Neural cell (in vitro differentiated cells): ENCODE data around the gene STARD7. TPM values are rescaled to one million over a fixed set of nuclear protein-coding genes. Genes with fewer than 3 reads are reported as not detected.

Experiments used
- H2AFZ ChIP-seq: fragments of 200-600, 300-800 bp; sonication (generic), shearing (Covaris generic); 2 replicates; pipeline ENCODE4 v1.6.0; 2014; ENCODE audit warnings: low read depth, mild to moderate bottlenecking, antibody characterized with exemption, low read length, moderate library complexity
- H3F3A ChIP-seq: fragments of 200-600 bp; shearing (Covaris generic); 2 replicates; pipeline ENCODE4 v1.6.1; 2016; ENCODE audit warnings: mild to moderate bottlenecking, moderate library complexity, mixed read lengths, antibody characterized with exemption, low read length; ENCODE audit not compliant: insufficient read depth, poor library complexity, severe bottlenecking
- H3K27ac ChIP-seq: fragments of 200-600, 300-800 bp; sonication (generic), shearing (Covaris generic); 2 replicates; pipeline ENCODE4 v1.5.1; 2014; ENCODE audit warnings: mild to moderate bottlenecking, low read length, moderate library complexity
- H3K27me3 ChIP-seq: fragments of 300-800, 200-600 bp; sonication (generic), shearing (Covaris generic); 2 replicates; pipeline ENCODE4 v1.6.0; 2014; ENCODE audit warnings: mild to moderate bottlenecking, low read depth, low read length, moderate library complexity; ENCODE audit not compliant: insufficient read depth
- H3K36me3 ChIP-seq: fragments of 300-800, 200-600 bp; sonication (generic), shearing (Covaris generic); 2 replicates; pipeline ENCODE4 v1.5.1; 2014; ENCODE audit warnings: mild to moderate bottlenecking, antibody characterized with exemption, low read length, moderate library complexity; ENCODE audit not compliant: insufficient read depth
- H3K4me2 ChIP-seq: fragments of 300-800, 200-600 bp; sonication (generic), shearing (Covaris generic); 2 replicates; pipeline ENCODE4 v1.6.0; 2014; ENCODE audit warnings: mild to moderate bottlenecking, low read length
- H3K4me3 ChIP-seq: fragments of 300-800, 200-600 bp; sonication (generic), shearing (Covaris generic); 2 replicates; pipeline ENCODE4 v1.5.1; 2014; ENCODE audit warnings: mild to moderate bottlenecking, low read length, moderate library complexity
- H3K79me2 ChIP-seq: fragments of 200-600 bp; shearing (Covaris generic); replicated peaks from 2 replicates; pipeline ENCODE4 v1.6.0; 2014; ENCODE audit warnings: mild to moderate bottlenecking, low read length, moderate library complexity; ENCODE audit not compliant: insufficient read depth
- H3K9ac ChIP-seq: fragments of 300-800, 200-600 bp; sonication (generic), shearing (Covaris generic); 2 replicates; pipeline ENCODE4 v1.6.1; 2016; ENCODE audit warnings: mild to moderate bottlenecking, low read length, mixed read lengths
- H3K9me2 ChIP-seq: fragments of 200-600 bp; shearing (Covaris generic); 2 replicates; pipeline ENCODE4 v1.6.1; 2016; ENCODE audit warnings: mild to moderate bottlenecking, low read length, mixed read lengths; ENCODE audit not compliant: insufficient read depth
- H3K9me3 ChIP-seq: fragments of 200-600, 300-800 bp; sonication (generic), shearing (Covaris generic); 2 replicates; pipeline ENCODE4 v1.6.1; 2016; ENCODE audit warnings: mild to moderate bottlenecking, mixed run types, low read length, moderate library complexity, mixed read lengths
- H4K20me1 ChIP-seq: fragments of 200-600 bp; shearing (Covaris generic); 2 replicates; pipeline ENCODE4 v1.6.1; 2016; ENCODE audit warnings: mild to moderate bottlenecking, mixed run types; ENCODE audit not compliant: insufficient read depth
- CTCF ChIP-seq: fragments of 450-650 bp; IDR thresholded peaks from 2 replicates; pipeline ENCODE4 v1.5.1; 2014; ENCODE audit warnings: antibody characterized with exemption, mild to moderate bottlenecking, moderate library complexity; ENCODE audit not compliant: poor library complexity, severe bottlenecking
- EP300 ChIP-seq: fragments of 450-650 bp; conservative IDR thresholded peaks from 2 replicates; pipeline ENCODE4 v1.6.1; 2014; ENCODE audit warnings: antibody characterized with exemption, mild to moderate bottlenecking, moderate library complexity; ENCODE audit not compliant: poor library complexity, severe bottlenecking
- EZH2 ChIP-seq: fragments of 200-600, 300-800 bp; shearing (Covaris generic), sonication (generic); IDR thresholded peaks from 2 replicates; pipeline ENCODE4 v1.6.1; 2014; ENCODE audit warnings: antibody characterized with exemption, low read length, borderline replicate concordance, mild to moderate bottlenecking; ENCODE audit not compliant: insufficient read depth, poor library complexity, severe bottlenecking
- MXI1 ChIP-seq: fragments of 450-650 bp; conservative IDR thresholded peaks from 2 replicates; pipeline ENCODE4 v1.6.1; 2014; ENCODE audit warnings: antibody characterized with exemption, mild to moderate bottlenecking; ENCODE audit not compliant: poor library complexity, severe bottlenecking
- POLR2AphosphoS5 ChIP-seq: IDR thresholded peaks from 2 replicates; pipeline ENCODE4 v1.6.1; 2012
- RAD21 ChIP-seq: fragments of 450-650 bp; conservative IDR thresholded peaks from 2 replicates; pipeline ENCODE4 v1.6.1; 2014; ENCODE audit warnings: antibody characterized with exemption, mild to moderate bottlenecking, moderate library complexity
- SMC3 ChIP-seq: fragments of 450-650 bp; conservative IDR thresholded peaks from 2 replicates; pipeline ENCODE4 v1.6.1; 2014; ENCODE audit warnings: antibody characterized with exemption, mild to moderate bottlenecking, moderate library complexity; ENCODE audit not compliant: poor library complexity
- TAF1 ChIP-seq: IDR thresholded peaks from 2 replicates; pipeline ENCODE4 v1.6.1; 2012; ENCODE audit warnings: low read depth
- polyA plus RNA-seq: library from polyadenylated mRNA; depleted of rRNA; stranded (reverse); fragments of >200 nt; gene quantifications from 2 replicates; pipeline ENCODE4 v1.2.3, GENCODE V29; 2014
- TF ChIP-seq, protein P1 (sequence below): IDR thresholded peaks from 2 replicates; pipeline ENCODE4 v1.6.1; 2012; ENCODE audit warnings: borderline replicate concordance

STARD7 gene
- polyA plus RNA-seq, 1 donor from 2014 or later = 155 TPM

GRCh38 chr2:96254571-96254970 is 45.9 kb upstream of the STARD7 start:
- Histone ChIP-seq H3F3A (no peaks in the 10 kb centered on the region), H3K9me2 (no peaks in the 10 kb centered on the region), H3K4me2 (no peak overlapping the region), H2AFZ (no peak overlapping the region), H3K79me2 (no peaks in the 10 kb centered on the region), H3K27me3 (no peaks in the 10 kb centered on the region), H3K4me3 (no peak overlapping the region), H3K36me3 (no peaks in the 10 kb centered on the region), H3K9ac (no peak overlapping the region), H3K9me3 (no peaks in the 10 kb centered on the region), H3K27ac (no peak overlapping the region), H4K20me1 (no peaks in the 10 kb centered on the region)
- TF ChIP-seq EZH2 (no peak), CTCF (no peak), RAD21 (no peak), TAF1 (no peak), MXI1 (no peak), SMC3 (no peak), POLR2AphosphoS5 (no peak), EP300 (no peak)
- TF ChIP-seq, protein P1, sequence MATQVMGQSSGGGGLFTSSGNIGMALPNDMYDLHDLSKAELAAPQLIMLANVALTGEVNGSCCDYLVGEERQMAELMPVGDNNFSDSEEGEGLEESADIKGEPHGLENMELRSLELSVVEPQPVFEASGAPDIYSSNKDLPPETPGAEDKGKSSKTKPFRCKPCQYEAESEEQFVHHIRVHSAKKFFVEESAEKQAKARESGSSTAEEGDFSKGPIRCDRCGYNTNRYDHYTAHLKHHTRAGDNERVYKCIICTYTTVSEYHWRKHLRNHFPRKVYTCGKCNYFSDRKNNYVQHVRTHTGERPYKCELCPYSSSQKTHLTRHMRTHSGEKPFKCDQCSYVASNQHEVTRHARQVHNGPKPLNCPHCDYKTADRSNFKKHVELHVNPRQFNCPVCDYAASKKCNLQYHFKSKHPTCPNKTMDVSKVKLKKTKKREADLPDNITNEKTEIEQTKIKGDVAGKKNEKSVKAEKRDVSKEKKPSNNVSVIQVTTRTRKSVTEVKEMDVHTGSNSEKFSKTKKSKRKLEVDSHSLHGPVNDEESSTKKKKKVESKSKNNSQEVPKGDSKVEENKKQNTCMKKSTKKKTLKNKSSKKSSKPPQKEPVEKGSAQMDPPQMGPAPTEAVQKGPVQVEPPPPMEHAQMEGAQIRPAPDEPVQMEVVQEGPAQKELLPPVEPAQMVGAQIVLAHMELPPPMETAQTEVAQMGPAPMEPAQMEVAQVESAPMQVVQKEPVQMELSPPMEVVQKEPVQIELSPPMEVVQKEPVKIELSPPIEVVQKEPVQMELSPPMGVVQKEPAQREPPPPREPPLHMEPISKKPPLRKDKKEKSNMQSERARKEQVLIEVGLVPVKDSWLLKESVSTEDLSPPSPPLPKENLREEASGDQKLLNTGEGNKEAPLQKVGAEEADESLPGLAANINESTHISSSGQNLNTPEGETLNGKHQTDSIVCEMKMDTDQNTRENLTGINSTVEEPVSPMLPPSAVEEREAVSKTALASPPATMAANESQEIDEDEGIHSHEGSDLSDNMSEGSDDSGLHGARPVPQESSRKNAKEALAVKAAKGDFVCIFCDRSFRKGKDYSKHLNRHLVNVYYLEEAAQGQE = no peak

DNA sequence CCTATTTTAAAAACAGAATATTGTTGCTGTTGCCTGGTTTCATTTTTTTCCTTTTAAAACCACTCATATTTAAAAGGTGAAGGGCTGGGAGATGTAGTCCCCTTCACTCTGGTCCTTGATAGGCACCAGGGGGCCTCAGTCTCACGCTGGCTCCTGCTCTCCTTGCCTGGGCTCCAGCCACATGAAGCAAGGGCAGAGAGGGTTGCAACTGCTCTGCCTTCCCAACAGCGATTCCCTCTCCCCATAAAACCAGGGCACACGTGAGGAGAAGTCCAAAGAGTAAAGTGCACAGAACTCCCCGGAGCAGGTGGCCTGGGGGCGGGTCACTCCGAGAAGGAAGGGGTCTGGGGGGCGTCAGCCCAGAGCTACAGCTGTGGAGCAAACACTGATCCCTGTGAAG is 44.4 kb upstream of the STARD7 start:
- H2AFZ ChIP-seq = no peak overlapping the region
- no peaks in the 10 kb centered on the region for H3K36me3 ChIP-seq
- no peak overlapping the region for H3K9ac ChIP-seq
- H3K9me3 ChIP-seq = no peaks in the 10 kb centered on the region
- no peak overlapping the region for H3K4me2 ChIP-seq
- no peaks in the 10 kb centered on the region for H3K79me2 ChIP-seq
- no peak overlapping the region for H3K4me3 ChIP-seq
- no peaks in the 10 kb centered on the region for H3F3A ChIP-seq
- H3K27ac ChIP-seq = no peak overlapping the region
- H4K20me1 ChIP-seq = no peaks in the 10 kb centered on the region
- no peaks in the 10 kb centered on the region for H3K27me3 ChIP-seq
- TF ChIP-seq EZH2 (no peak), EP300 (no peak), CTCF (no peak), TAF1 (no peak), RAD21 (no peak), POLR2AphosphoS5 (no peak), SMC3 (no peak), MXI1 (no peak)
- TF ChIP-seq, protein P1 = no peak
- H3K9me2 ChIP-seq = no peaks in the 10 kb centered on the region
